Left ventricle myocardium inferior (tissue), 1 donor: ENCODE results near the gene PLCXD1. TPM values are rescaled to one million over a fixed set of nuclear protein-coding genes. Genes with fewer than 3 reads are reported as not detected.
"Not testable (repeated sequence)": the region's sequence is repeated elsewhere in the genome, so short reads cannot be mapped to it uniquely, and the experiment has no call there.

Source experiments
- DNase-seq: peaks from one replicate; pipeline ENCODE4 v3.0.0-alpha.2; 2020
- H3K27ac ChIP-seq: fragments of 200-600 bp; replicated peaks from 2 replicates; pipeline ENCODE4 v1.8.0; 2021
- H3K27me3 ChIP-seq: fragments of 200-600 bp; 2 replicates; pipeline ENCODE4 v1.8.0; 2021; ENCODE audit warnings: low read depth
- H3K36me3 ChIP-seq: fragments of 200-600 bp; 2 replicates; pipeline ENCODE4 v1.8.0; 2021
- H3K4me1 ChIP-seq: fragments of 200-600 bp; 2 replicates; pipeline ENCODE4 v1.8.0; 2021
- H3K4me3 ChIP-seq: fragments of 200-600 bp; 2 replicates; pipeline ENCODE4 v1.8.0; 2021; ENCODE audit warnings: mild to moderate bottlenecking, moderate library complexity
- H3K9me3 ChIP-seq: fragments of 200-600 bp; replicated peaks from 2 replicates; pipeline ENCODE4 v1.8.0; 2021
- intact Hi-C: fragments of 100-400 bp; cut with micrococcal nuclease; formaldehyde crosslinking; loops from one replicate; pipeline ENCODE4 v1.11.0; 2022
- total RNA-seq: library from RNA; stranded (reverse); fragmentation: NEBNext Ultra II Directional; extraction: Animal tissue kit (Norgen Biotek cat#: 25700); gene quantifications from one replicate; pipeline ENCODE4 v1.2.1, GENCODE V29; 2021
- TF ChIP-seq, protein P1 (sequence below): fragments of 200-600 bp; IDR thresholded peaks from 2 replicates; pipeline ENCODE4 v1.8.0; 2021; ENCODE audit warnings: antibody characterized with exemption, mild to moderate bottlenecking, borderline replicate concordance
- donor health status: DM: no; HTN: yes; CAD: no; lungs with severe emphysema.

The PLCXD1 gene
- total RNA-seq, 1 donor from 2014 or later = 4.0 TPM

DNA sequence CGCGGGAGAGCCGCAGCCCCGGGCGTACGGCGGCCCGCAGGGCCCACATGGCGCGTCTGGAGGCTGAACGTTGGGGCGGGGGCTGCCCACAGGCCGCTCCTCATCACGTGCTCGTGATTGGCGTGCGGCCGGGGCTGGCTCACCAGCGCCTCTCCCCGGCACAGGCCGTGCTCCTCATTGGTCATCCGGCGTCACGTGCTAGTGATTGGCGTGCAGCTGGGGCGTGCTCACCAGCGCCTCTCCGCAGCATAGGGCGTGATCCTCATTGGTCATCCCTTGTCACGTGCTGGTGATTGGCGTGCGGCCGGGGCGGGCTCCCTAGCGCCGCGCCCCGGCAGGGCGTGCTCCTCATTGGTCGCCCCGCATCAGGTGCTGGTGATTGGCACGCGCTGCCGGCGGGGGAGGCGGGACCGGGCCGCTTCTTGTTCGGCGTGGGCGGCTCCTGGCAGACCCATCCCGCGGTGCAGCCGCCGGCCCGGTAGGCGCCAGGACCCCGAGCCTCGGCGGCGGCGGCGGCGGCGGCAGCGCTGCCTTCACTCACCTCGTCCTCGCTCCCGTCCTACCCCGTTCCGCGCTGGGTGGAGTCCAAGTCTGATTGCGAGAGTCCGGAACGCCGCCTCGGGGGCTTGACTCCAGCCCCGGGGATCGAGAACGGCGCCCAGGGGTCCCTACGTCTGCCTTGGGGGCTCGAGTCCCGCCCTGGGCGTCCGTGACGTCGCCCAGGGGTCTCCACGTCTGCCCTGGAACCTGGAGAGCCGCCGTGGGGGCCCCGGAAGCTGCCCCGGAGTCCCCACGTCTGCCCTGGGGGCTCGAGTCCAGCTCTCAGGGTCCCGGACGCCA is 37.8 kb downstream of the PLCXD1 start, which contains the start of gene GTPBP6:
Gene GTPBP6, minus strand, starts transcription at position 58 of the 840 bp plus-strand sequence. Its CDS starts 9 bp downstream, at position 49.
- peaks cover 27% of the 10 kb centered on the region for H3K4me1 ChIP-seq
- DNase-seq = peak; percentile 100
- no peaks in the 10 kb centered on the region for H3K9me3 ChIP-seq
- H3K36me3 ChIP-seq = peaks cover 23% of the 10 kb centered on the region
- TF ChIP-seq, protein P1, sequence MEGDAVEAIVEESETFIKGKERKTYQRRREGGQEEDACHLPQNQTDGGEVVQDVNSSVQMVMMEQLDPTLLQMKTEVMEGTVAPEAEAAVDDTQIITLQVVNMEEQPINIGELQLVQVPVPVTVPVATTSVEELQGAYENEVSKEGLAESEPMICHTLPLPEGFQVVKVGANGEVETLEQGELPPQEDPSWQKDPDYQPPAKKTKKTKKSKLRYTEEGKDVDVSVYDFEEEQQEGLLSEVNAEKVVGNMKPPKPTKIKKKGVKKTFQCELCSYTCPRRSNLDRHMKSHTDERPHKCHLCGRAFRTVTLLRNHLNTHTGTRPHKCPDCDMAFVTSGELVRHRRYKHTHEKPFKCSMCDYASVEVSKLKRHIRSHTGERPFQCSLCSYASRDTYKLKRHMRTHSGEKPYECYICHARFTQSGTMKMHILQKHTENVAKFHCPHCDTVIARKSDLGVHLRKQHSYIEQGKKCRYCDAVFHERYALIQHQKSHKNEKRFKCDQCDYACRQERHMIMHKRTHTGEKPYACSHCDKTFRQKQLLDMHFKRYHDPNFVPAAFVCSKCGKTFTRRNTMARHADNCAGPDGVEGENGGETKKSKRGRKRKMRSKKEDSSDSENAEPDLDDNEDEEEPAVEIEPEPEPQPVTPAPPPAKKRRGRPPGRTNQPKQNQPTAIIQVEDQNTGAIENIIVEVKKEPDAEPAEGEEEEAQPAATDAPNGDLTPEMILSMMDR = no peak
- peak within 1 kb of the TSS; percentile 98 for H3K27ac ChIP-seq
- peaks cover 2% of the 10 kb centered on the region for H3K27me3 ChIP-seq
- peak within 1 kb of the TSS; percentile 84 for H3K4me3 ChIP-seq
- intact Hi-C loops = no loop called here

DNA sequence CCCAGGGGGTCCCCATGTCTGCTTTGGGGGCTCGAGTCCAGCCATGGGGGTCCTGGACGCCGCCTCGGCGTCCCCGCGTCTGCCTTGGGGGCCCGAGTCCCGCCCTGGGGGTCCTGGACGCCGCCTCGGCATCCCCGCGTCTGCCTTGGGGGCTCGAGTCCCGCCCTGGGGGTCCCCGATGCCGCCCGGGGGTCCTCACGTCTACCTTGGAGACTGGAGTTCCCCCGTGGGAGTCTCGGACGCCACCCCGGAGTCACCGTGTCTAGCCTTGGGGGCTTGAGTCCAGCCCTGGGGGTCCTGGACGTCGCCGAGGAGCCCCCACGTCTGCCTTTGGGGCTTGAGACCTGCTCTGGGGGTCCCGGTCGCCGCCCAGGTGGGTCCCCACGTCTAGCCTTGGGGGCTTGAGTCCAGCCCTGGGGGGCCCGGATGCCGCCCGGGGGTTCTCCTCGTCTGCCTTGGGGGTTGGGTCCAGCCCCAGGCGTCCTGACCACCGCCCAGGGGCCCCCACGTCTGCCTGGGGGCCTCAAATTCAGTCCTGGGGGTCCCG is 38.5 kb downstream of the PLCXD1 start:
- Histone ChIP-seq H3K9me3 (no peaks in the 10 kb centered on the region), H3K4me1 (peaks cover 27% of the 10 kb centered on the region), H3K27ac (peak overlapping the region; percentile 82), H3K27me3 (peaks cover 7% of the 10 kb centered on the region), H3K36me3 (peaks cover 18% of the 10 kb centered on the region), H3K4me3 (peak overlapping the region; percentile 84)
- intact Hi-C loops = no loop called here
- peak; percentile 34 for DNase-seq
- TF ChIP-seq, protein P1 = no peak

DNA sequence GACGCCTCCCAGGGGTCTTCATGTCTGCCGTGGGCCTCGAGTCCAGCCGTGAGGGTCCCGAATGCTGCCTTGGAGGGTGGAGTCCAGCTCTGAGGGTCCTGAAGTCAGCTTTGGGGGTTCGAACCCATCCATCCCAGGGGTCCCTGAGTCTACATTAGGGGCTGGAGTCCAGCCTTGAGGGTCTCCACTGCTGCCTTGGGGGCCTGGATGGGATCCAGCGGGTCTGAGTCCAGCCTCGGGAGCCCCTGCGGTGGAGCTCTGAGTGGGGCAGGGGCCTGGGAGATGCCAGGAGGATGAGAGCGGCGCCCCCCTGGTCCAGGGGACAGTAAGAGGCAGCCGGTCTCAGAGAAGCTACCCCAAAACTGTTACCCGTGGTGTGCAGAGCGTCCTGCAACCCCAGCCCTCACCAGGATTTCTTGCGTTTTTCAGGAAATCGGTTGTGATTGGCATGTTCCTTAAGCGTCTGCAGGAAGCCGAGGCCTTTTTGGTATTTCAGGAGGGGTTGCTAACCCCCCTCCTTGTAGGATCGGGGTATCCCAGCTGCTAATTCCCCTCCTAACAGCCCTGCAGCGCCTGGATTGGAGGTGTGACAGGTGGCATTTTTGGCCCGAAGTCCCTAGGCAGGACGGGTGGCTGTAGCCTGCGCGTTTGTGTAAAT is 39.1 kb downstream of the PLCXD1 start:
- intact Hi-C loops = no loop called here
- Histone ChIP-seq H3K36me3 (peaks cover 12% of the 10 kb centered on the region), H3K9me3 (no peaks in the 10 kb centered on the region), H3K4me3 (peak overlapping the region; percentile 84), H3K27ac (no peak overlapping the region), H3K4me1 (peaks cover 27% of the 10 kb centered on the region), H3K27me3 (peaks cover 12% of the 10 kb centered on the region)
- DNase-seq = peak; percentile 28
- TF ChIP-seq, protein P1 = no peak

DNA sequence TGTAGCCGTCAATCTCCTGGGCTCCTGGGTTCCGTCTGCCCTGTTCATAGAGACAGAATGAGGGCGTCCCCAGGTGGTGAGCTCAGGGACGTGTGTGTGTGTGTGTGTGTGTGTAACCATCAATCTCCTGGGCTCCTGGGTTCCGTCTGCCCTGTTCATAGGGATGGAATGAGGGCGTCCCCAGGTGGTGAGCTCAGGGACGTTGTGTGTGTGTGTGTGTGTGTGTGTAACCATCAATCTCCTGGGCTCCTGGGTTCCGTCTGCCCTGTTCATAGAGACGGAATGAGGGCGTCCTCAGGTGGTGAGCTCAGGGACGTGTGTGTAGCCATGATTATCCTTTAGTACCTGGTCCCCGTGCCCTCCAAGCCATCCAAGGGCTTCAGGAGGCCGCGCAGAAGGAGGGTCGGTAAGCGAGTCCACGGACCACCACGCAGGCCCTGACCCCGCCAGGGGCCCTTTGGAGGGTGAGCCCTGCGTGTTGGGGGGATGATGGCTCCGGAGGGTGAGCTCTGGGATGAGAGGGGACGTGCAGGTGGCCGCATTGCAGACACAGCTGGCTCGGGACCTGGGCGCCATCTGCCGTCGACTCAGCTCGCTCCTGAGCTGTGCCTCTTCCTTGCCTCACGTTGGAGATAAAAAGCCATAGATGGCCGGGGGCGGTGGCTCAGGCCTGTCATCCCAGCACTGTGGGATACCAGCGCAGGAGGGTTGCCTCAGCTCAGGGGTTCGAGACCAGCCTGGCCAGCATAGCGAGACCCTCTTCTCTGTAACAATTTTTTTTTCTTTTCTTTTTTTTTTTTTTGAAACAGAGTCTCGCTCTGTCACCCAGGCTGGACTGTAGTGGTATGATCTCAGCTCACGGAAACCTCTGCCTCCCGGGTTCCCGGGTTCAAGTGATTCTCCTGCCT is 42.8 kb downstream of the PLCXD1 start:
- intact Hi-C loops = no loop called here
- no peak overlapping the region for H3K27ac ChIP-seq
- H3K9me3 ChIP-seq = no peaks in the 10 kb centered on the region
- H3K27me3 ChIP-seq = peaks cover 17% of the 10 kb centered on the region
- no peak overlapping the region for H3K4me3 ChIP-seq
- peak; percentile 25 for DNase-seq
- no peaks in the 10 kb centered on the region for H3K36me3 ChIP-seq
- peaks cover 20% of the 10 kb centered on the region for H3K4me1 ChIP-seq
- TF ChIP-seq, protein P1 = no peak

DNA sequence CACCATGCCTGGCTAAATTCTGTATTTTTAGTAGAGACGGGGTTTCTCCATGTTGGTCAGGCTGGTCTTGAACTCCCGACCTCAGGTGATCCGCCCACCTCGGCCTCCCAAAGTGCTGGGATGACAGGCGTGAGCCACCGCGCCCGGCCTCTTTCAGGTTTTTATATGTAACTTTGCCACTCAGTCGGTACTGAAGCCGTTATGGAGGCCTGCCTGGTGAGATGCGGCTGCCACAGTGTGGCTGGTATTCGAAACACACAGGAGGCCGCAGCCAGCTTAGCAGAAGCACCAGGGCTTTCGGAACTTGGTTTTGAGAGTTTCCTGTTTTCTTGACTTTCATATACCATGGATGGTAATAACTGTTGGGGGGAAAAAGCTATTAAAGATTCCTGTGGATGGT is 43.5 kb downstream of the PLCXD1 start:
- H3K9me3 ChIP-seq, H3K4me3 ChIP-seq, H3K36me3 ChIP-seq, H3K27ac ChIP-seq, DNase-seq, intact Hi-C loops: not testable (repeated sequence)
- peaks cover 13% of the 10 kb centered on the region for H3K4me1 ChIP-seq
- H3K27me3 ChIP-seq = peaks cover 17% of the 10 kb centered on the region
